Measurements from ENCODE around the gene CHST3. TPM values are rescaled to one million over a fixed set of nuclear protein-coding genes. Genes with fewer than 3 reads are reported as not detected.
"Not testable (repeated sequence)": the region's sequence is repeated elsewhere in the genome, so short reads cannot be mapped to it uniquely, and the experiment has no call there.

CHST3 gene
- total RNA-seq, 4 donors from 2014 or later, result 27.9 to 54.2 (median 34.2) TPM

DNA sequence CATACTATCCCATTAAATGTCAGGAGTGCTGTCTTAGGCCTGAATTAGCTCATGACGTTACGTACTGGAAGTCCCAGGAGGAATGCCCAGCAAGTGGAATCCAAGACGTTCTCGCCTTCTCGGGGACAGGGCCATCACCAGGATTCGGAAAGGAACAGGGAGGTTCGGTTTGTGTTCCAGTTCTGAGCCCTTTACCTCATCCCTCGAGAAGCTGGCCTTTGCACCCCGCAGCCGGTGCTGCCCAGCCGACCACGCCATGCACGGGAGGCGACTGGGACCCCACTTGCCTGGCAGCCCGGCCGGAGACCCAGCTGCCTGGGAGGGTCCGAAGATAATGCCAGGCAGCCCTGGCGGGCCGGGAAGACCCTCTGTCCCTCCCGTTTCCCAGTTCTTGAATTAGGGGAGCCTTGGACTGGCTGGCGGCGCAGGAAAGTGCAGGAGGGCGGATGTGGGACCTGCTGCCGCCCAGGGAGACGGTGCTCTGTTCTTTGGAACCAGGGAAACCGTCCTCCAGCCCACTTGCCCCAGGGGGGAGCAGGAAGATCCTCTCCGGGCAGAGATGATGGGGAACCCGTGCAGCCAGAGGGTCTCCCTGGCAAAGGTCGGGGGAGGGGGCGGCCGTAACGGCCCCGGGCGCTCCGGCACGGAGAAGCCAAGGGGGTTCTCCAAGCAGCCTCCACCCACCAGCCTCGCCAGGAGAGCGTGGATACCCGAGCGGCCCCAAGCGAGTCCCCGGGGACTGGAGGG, 671 bp upstream of the CHST3 start:
- peak; percentile 8 for ATAC-seq (ENCODE audit: low FRiP score)
- TF ChIP-seq CTCF (IDR thresholded peaks at IDR 0.05), result no peak
- DNase-seq (ENCODE audit: low spot score), result no peak

GRCh38 chr10:71964743-71965515, 734 bp downstream of the CHST3 start:
- DNase-seq (ENCODE audit: low spot score), result peak; percentile 59
- peak; percentile 86 for ATAC-seq (ENCODE audit: low FRiP score)
- TF ChIP-seq CTCF (IDR thresholded peaks at IDR 0.05), result no peak

DNA sequence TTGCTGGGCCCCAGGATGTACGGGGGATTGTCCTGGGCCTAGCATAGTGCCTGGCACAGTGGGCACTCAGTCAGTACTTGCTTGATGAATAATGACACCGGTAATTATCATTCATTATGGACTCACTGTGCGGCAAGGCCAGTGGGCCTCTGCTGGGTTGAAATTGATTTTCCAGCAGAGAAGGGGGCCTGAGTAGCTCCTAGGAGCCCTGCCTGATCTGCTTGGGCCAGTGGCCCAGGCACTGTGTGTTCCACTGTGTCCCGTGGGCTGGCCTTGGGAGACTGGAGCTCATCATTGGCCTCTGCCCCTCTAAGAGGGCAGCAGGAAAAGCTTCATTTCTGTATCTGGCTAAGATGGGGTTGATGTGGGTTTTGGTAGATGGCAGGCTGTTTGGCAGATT, 1.4 kb downstream of the CHST3 start:
- TF ChIP-seq CTCF (IDR thresholded peaks at IDR 0.05), result no peak
- no peak for ATAC-seq (ENCODE audit: low FRiP score)
- DNase-seq (ENCODE audit: low spot score), result no peak

DNA sequence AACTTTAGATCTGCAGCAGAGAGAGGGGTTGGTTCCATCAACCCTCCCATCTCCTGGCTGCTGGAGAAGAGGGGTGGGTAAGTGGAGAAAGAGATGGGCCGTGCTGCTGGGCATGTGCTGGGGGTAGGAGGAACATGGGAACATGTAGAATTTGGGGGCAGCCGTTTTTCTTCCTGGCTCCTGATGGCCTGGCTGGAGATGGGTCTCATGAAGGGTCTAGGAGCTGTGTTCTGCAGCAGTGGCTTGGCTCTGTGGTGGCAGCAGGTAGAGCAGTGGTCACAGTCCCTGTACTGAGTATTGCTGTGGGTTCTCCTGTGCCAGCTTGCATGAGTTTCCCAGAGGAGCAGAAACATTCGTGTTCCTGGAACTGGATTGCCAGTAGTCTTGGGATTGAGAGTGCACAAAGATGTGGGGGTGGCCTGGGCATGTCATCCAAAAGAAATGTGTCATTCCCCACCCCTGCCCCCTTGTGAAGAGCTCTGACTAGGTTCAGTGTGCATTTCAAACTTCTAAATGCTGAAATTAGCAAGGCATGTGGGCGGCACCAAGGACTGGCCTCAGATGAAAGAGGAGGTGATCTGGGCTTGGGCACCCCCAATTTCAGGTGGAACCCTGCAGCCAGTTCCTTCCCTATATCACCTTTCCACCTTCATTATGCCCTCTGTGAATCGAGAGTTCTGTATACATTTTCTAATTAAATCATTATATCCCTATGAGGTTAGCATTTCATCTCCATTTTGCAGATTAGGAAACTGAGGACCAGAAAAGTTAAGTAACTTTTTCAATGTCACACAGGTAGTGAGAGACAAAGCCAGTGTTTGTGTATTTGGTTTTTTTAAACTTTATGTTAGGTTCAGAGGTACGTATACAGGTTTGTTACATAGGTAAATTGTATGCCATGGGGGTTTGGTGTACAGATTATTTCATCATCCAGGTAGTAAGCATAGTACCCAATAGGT, 2.1 kb downstream of the CHST3 start:
- TF ChIP-seq CTCF (IDR thresholded peaks at IDR 0.05), result no peak
- no peak for DNase-seq (ENCODE audit: low spot score)
- peak; percentile 26 for ATAC-seq (ENCODE audit: low FRiP score)

DNA sequence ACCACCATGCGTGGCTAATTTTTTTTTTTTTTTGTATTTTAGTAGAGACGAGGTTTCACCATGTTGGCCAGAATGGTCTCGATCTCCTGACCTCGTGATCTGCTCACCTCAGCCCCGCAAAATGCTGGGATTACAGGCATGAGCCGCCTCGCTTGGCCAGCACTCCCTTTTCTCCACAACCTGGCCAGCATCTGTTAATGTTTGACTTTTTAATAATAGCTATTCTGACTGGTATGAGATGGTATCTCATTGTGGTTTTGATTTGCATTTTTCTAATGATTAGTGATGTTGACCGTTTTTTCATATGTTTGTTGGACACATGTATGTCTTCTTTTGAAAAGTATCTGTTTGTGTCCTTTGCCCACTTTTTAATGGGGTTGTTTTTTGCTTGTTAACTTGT, 3.8 kb downstream of the CHST3 start:
- not testable (repeated sequence) for ATAC-seq (ENCODE audit: low FRiP score)

DNA sequence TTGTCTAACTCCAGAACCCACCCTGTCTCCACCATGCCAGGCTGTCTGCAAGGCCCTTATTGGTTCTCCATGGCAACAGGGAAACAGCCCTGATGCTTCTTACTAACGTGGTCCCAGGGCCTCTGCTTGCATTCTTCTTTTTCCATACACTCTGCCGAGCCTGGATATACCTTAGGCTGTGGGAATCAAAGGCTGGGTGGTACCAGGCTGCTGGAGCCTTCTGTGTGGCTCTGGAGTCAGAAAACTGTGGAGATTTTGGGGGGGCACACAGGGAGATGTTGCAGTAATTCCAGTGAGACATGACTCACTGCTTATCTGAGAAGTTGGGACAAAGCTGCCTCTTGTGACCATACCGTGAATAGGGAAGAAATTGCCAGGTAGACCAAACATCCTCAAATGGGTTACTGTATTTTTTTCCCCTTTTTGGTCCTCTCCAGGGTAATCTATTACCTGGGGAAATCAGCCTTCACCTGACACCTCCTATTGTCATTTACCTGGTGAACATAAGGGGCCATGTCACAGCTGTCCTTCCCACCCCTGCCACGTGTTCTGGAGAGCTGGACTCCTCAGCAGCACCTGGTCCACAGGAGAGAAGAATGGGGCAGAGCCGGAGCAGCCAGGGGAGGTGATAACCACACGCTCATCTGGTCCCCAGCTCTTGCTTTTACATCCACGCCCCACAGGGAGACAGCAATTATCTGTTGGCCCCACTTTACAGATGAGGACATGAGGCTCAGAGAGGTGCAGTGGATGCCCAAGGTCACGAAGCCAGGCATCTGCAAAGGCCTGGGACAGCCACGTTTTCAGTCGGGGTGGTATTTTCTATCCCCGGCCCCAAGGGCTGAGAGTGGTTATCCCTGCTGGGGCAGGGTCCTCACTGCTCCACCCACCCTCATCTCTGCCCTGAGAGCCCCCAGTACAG, 4.6 kb downstream of the CHST3 start:
- TF ChIP-seq CTCF (IDR thresholded peaks at IDR 0.05), result no peak
- ATAC-seq (ENCODE audit: low FRiP score), result no peak
- no peak for DNase-seq (ENCODE audit: low spot score)

More for the DNA sequence above, 3.8 kb downstream of the CHST3 start:
- not testable (repeated sequence) for DNase-seq (ENCODE audit: low spot score)
